ENCODE results near the gene SNX12.
A peak's percentile ranks its signal among the peaks of the same experiment; 100 is the strongest.

Gene SNX12

GRCh38 chrX:71068044-71068918 is at the start of gene SNX12:
Gene SNX12, minus strand, starts transcription at chrX:71068334. Its CDS starts 28 bp downstream, at chrX:71068306.
- H3K4me3 ChIP-seq (replicated peaks; ENCODE audit: low read depth, low read length): peak within 1 kb of the TSS; percentile 78
- peak; percentile 96 for DNase-seq (ENCODE audit: low read depth)
- TF ChIP-seq CTCF (IDR thresholded peaks at IDR 0.05; ENCODE audit: low read length, missing control alignments): no peak

- TF ChIP-seq CTCF (IDR thresholded peaks at IDR 0.05; ENCODE audit: low read length, missing control alignments): no peak
- DNase-seq (ENCODE audit: low read depth): no peak
- H3K4me3 ChIP-seq (replicated peaks; ENCODE audit: low read depth, low read length): no peak overlapping the region
These were observed 49.2 kb upstream of the SNX12 start for GRCh38 chrX:71117358-71117757.

- no peak for DNase-seq (ENCODE audit: low read depth)
- TF ChIP-seq CTCF (IDR thresholded peaks at IDR 0.05; ENCODE audit: low read length, missing control alignments): no peak
- H3K4me3 ChIP-seq (replicated peaks; ENCODE audit: low read depth, low read length): no peak overlapping the region
These were observed 43.8 kb upstream of the SNX12 start for GRCh38 chrX:71111921-71112431.

GRCh38 chrX:71111141-71111843 is 43.2 kb upstream of the SNX12 start, which contains the start of gene IL2RG:
Gene IL2RG, minus strand, starts transcription at chrX:71111577. Its CDS starts 38 bp downstream, at chrX:71111539.
- no peak for DNase-seq (ENCODE audit: low read depth)
- no peak within 1 kb of the TSS for H3K4me3 ChIP-seq (replicated peaks; ENCODE audit: low read depth, low read length)
- no peak for TF ChIP-seq CTCF (IDR thresholded peaks at IDR 0.05; ENCODE audit: low read length, missing control alignments)

- no peak for TF ChIP-seq CTCF (IDR thresholded peaks at IDR 0.05; ENCODE audit: low read length, missing control alignments)
- no peak overlapping the region for H3K4me3 ChIP-seq (replicated peaks; ENCODE audit: low read depth, low read length)
- DNase-seq (ENCODE audit: low read depth): no peak
These were observed 40.9 kb upstream of the SNX12 start for GRCh38 chrX:71109051-71109450.

- no peak overlapping the region for H3K4me3 ChIP-seq (replicated peaks; ENCODE audit: low read depth, low read length)
- DNase-seq (ENCODE audit: low read depth): no peak
- TF ChIP-seq CTCF (IDR thresholded peaks at IDR 0.05; ENCODE audit: low read length, missing control alignments): no peak
These were observed 39.7 kb upstream of the SNX12 start for GRCh38 chrX:71107762-71108360.
